Naive thymus-derived CD8-positive, alpha-beta T cell (primary cell): ENCODE data around the gene SIGLEC12. TPM values are rescaled to one million over a fixed set of nuclear protein-coding genes. Genes with fewer than 3 reads are reported as not detected.
"Not testable (repeated sequence)": the region's sequence is repeated elsewhere in the genome, so short reads cannot be mapped to it uniquely, and the experiment has no call there.

Source experiments
- ATAC-seq, 2 donors: fragments of 150-1000 bp; cut with Tn5 transposase in 1 of 2; sonication (Bioruptor Pico), chemical (Tn5 transposase) in 1 of 2; 1 replicate in 1 of 2; 2 replicates in 1 of 2; pipeline ENCODE4 v1.10.0; 2021; ENCODE audit warnings: mild to moderate bottlenecking in 2 of 2, moderate library complexity in 2 of 2
- POLR2A ChIA-PET: fragments of 350-600 bp; sonication (Branson Sonifier 250); formaldehyde crosslinking; loops from one replicate; lab custom pipeline; 2021; ENCODE audit warnings: antibody characterized with exemption; lab: Charles Lee
- DNase-seq, 10 donors: peaks; one replicate each; pipeline versions ENCODE4 v3.0.0 to v3.0.0-alpha.2; 2020 to 2022
- H3K27ac Mint-ChIP-seq, 10 donors: one replicate each; pipeline ENCODE4 v1.8.0; 2020 to 2022; ENCODE audit warnings: mild to moderate bottlenecking in 10 of 10, mixed read lengths in 10 of 10, moderate library complexity in 4 of 10, inconsistent platforms in 1 of 10
- H3K27me3 Mint-ChIP-seq, 5 donors: one replicate each; pipeline ENCODE4 v1.8.0; 2021 to 2022; ENCODE audit warnings: mixed read lengths in 5 of 5
- H3K36me3 Mint-ChIP-seq, 3 donors: one replicate each; pipeline ENCODE4 v1.8.0; 2020 to 2022; ENCODE audit warnings: mixed read lengths in 3 of 3, mild to moderate bottlenecking in 2 of 3, inconsistent platforms in 1 of 3
- H3K4me1 Mint-ChIP-seq, 4 donors: one replicate each; pipeline ENCODE4 v1.8.0; 2021 to 2022; ENCODE audit warnings: mixed read lengths in 4 of 4
- H3K4me3 Mint-ChIP-seq, 10 donors: one replicate each; pipeline ENCODE4 v1.8.0; 2020 to 2022; ENCODE audit warnings: mild to moderate bottlenecking in 10 of 10, mixed read lengths in 10 of 10, moderate library complexity in 6 of 10, inconsistent platforms in 1 of 10
- H3K9me3 Mint-ChIP-seq, 9 donors: one replicate each; pipeline ENCODE4 v1.8.0; 2020 to 2022; ENCODE audit warnings: mixed read lengths in 9 of 9, mild to moderate bottlenecking in 3 of 9, inconsistent platforms in 1 of 9, moderate library complexity in 1 of 9
- polyA plus RNA-seq, 3 donors: library from polyadenylated mRNA; unstranded; fragments of 300-500 nt; fragmentation: Illumina TruSeq; gene quantifications; one replicate each; pipeline ENCODE4 v1.2.3, GENCODE V29; 2021
- total RNA-seq, 8 experiments: library from RNA in 2 of 8; stranded (reverse) in 2 of 8; gene quantifications; one replicate each; pipeline ENCODE4 v1.2.3 and lab custom pipeline; 2021 to 2026

Gene SIGLEC12
- total and polyA plus RNA-seq, 5 experiments from 2014 or later = 0.31 TPM; not detected in 4

DNA sequence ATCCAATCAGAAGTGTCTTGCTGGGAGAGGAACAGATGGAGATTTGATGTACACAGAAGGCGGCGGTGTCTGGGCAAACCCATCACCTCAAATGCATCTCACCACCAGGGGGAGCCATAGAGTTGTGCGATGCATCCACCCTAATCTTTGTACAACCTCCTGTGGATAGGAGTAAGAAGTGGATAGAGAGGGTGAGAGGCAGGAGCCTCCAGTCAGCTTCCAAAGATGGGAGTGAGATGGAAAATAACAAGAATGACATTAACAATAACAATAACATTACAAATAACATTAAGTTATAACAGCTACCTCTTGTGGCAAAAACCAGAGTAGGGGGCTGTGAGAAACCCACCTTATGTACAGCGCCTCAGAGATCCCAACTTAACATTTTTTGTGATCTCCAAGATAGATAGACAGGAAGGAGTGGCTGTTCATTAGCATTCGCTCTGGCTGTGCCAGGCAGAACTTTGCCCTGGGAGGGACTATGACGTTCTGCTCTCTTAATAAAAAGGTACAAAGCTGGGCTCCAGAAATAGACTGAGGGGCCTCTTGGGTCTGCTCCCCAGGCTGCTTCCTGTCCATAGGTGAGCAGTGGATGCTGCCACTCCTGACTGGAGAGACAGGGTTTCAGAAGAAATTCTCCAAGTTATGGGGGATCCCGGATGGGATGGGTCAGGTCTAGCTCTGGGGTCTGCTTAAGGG, 28.4 kb downstream of the SIGLEC12 start:
- POLR2A ChIA-PET = interaction anchor here (0.6 kb wide), 1 partner anchor 184 kb away, joined by 4 read pairs; no protein-coding TSS in a partner anchor
- Mint-ChIP-seq H3K4me3 (no peak overlapping the region), H3K4me1 (no peaks in the 10 kb centered on the region), H3K27ac (peak overlapping the region in 1 of 10 donors; percentile 67), H3K36me3 (no peaks in the 10 kb centered on the region), H3K27me3 (peaks cover 6 to 33% (median 11%) of the 10 kb centered on the region in 5 donors), H3K9me3 (peaks cover 0 to 3% (median 0%) of the 10 kb centered on the region in 9 donors)
- DNase-seq = peak; percentile 41 to 90 (median 72)
- peak; percentile 71 to 80 for ATAC-seq

DNA sequence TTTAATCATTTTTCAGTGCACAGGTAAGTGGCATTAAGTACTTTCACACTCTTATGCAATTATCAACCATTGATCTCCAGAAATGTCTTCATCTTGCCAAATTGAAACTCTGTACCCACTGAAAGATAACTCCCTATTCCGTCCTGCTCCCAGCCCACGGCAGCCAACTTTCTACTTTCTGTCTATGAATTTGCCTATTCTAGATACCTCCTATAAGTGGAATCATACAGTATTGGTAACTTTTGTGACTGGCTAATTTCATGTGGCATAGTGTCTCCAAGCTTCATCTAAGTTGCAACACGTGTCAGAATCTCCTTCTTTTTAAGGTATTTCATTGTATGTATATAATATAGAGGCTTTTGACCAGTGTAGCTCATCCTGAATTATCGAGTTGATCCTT, 29.0 kb downstream of the SIGLEC12 start:
- Mint-ChIP-seq H3K36me3 (no peaks in the 10 kb centered on the region), H3K27ac (no peak overlapping the region), H3K4me1 (peaks cover 0 to 1% (median 0%) of the 10 kb centered on the region in 4 donors), H3K4me3 (no peak overlapping the region), H3K9me3 (peaks cover 0 to 3% (median 0%) of the 10 kb centered on the region in 9 donors), H3K27me3 (peaks cover 6 to 30% (median 11%) of the 10 kb centered on the region in 5 donors)
- DNase-seq (no peak), ATAC-seq (no peak)
- POLR2A ChIA-PET = interaction anchor here (0.6 kb wide), 1 partner anchor 184 kb away, joined by 4 read pairs; no protein-coding TSS in a partner anchor

DNA sequence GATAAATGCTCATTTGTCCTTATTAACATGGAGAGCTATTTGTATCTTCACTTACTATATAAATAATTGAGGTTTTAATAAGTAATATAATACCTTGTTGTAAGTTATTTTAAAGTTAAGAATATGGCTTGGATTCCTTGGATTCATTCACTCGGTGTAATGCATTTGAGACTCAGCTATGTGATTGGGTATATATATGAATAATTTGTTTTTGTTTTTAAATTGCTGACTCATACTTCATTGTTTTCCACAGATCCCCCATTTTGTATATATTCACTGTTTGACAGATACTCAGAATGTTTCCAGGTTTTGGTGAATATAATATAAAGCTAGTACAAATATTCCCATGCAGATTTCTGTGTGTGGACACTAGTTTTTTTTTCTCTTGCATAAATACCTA, 30.1 kb downstream of the SIGLEC12 start:
- POLR2A ChIA-PET = no interaction called here
- Mint-ChIP-seq H3K36me3 (no peaks in the 10 kb centered on the region), H3K27ac (no peak overlapping the region), H3K4me3 (no peak overlapping the region), H3K4me1 (peaks cover 0 to 2% (median 0%) of the 10 kb centered on the region in 4 donors), H3K9me3 (peaks cover 0 to 3% (median 0%) of the 10 kb centered on the region in 9 donors), H3K27me3 (peaks cover 5 to 31% (median 16%) of the 10 kb centered on the region in 5 donors)
- DNase-seq = no peak
- no peak for ATAC-seq

- POLR2A ChIA-PET = no interaction called here
- Mint-ChIP-seq H3K27me3 (peaks cover 5 to 37% (median 15%) of the 10 kb centered on the region in 5 donors), H3K4me3 (no peak overlapping the region), H3K36me3 (no peaks in the 10 kb centered on the region), H3K27ac (no peak overlapping the region), H3K9me3 (no peaks in the 10 kb centered on the region), H3K4me1 (peaks cover 0 to 2% (median 0%) of the 10 kb centered on the region in 4 donors)
- ATAC-seq (no peak), DNase-seq (no peak)
Observed at GRCh38 chr19:51470966-51471365, 30.6 kb downstream of the SIGLEC12 start.

DNA sequence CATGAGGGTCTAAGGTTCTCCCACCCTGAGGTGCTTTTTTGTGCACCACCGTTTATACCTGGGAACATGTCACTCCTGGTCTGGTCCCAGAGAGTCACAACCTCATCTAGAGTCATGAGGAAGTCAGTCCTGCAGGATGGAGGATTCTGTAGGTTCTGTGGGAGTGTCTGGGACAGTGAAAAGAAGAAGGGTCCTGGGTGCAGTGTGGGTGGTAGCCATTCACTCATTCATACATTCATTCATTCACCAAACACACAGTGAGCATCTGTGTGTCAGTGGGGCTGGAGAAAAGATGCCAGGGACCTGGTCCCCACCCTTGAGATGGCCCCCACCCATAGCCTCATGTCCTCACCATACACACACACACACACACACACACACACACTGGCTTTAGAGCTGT, 32.0 kb downstream of the SIGLEC12 start:
- no peak for ATAC-seq
- peaks cover 10 to 46% (median 22%) of the 10 kb centered on the region in 5 donors for H3K27me3 Mint-ChIP-seq
- DNase-seq = no peak
- H3K4me1 Mint-ChIP-seq = peaks cover 0 to 2% (median 0%) of the 10 kb centered on the region in 4 donors
- no peaks in the 10 kb centered on the region for H3K9me3 Mint-ChIP-seq
- H3K36me3 Mint-ChIP-seq = peaks cover 0 to 4% (median 0%) of the 10 kb centered on the region in 3 donors
- POLR2A ChIA-PET = interaction anchor here (0.7 kb wide), 1 partner anchor 11 kb away, joined by 3 read pairs; no protein-coding TSS in a partner anchor
- H3K4me3 Mint-ChIP-seq = no peak overlapping the region
- H3K27ac Mint-ChIP-seq = no peak overlapping the region

GRCh38 chr19:51469162-51469561, 32.4 kb downstream of the SIGLEC12 start:
- H3K27ac Mint-ChIP-seq = peak overlapping the region in 1 of 10 donors; percentile 38
- POLR2A ChIA-PET = interaction anchor here (0.7 kb wide), 1 partner anchor 11 kb away, joined by 3 read pairs; no protein-coding TSS in a partner anchor
- peaks cover 8 to 44% (median 22%) of the 10 kb centered on the region in 5 donors for H3K27me3 Mint-ChIP-seq
- no peak for ATAC-seq
- no peaks in the 10 kb centered on the region for H3K9me3 Mint-ChIP-seq
- peaks cover 0 to 4% (median under 1%) of the 10 kb centered on the region in 4 donors for H3K4me1 Mint-ChIP-seq
- peaks cover 0 to 4% (median 0%) of the 10 kb centered on the region in 3 donors for H3K36me3 Mint-ChIP-seq
- no peak overlapping the region for H3K4me3 Mint-ChIP-seq
- no peak for DNase-seq

DNA sequence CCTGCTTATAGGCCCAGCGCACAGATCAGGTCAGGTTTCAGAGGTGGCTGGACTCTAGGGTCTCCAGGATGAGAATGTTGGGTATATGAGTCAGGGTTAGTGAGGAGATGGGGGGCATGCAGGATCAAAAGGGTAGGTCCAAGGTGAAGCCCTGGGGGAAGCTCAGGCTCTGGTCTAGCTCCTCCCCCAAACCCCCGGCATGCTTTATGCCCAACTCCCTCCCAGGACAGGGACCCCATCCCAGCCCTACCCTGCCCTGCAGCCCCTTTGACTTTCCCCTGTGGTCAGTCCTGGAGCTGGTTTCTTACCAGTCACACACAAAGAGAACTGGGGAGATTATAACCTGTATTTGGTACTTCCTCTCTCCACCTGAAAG, 33.1 kb downstream of the SIGLEC12 start:
- ATAC-seq = no peak
- H3K36me3 Mint-ChIP-seq = peaks cover 0 to 4% (median 0%) of the 10 kb centered on the region in 3 donors
- no peaks in the 10 kb centered on the region for H3K9me3 Mint-ChIP-seq
- POLR2A ChIA-PET = no interaction called here
- no peak overlapping the region for H3K27ac Mint-ChIP-seq
- H3K27me3 Mint-ChIP-seq = peaks cover 10 to 40% (median 21%) of the 10 kb centered on the region in 5 donors
- no peak for DNase-seq
- H3K4me1 Mint-ChIP-seq = peaks cover 0 to 5% (median 2%) of the 10 kb centered on the region in 4 donors
- no peak overlapping the region for H3K4me3 Mint-ChIP-seq

GRCh38 chr19:51467864-51468544, 33.6 kb downstream of the SIGLEC12 start:
- ATAC-seq = no peak
- POLR2A ChIA-PET = no interaction called here
- no peaks in the 10 kb centered on the region for H3K9me3 Mint-ChIP-seq
- peaks cover 11 to 40% (median 24%) of the 10 kb centered on the region in 5 donors for H3K27me3 Mint-ChIP-seq
- no peak overlapping the region for H3K27ac Mint-ChIP-seq
- peaks cover 0 to 9% (median 6%) of the 10 kb centered on the region in 4 donors for H3K4me1 Mint-ChIP-seq
- peaks cover 0 to 4% (median 0%) of the 10 kb centered on the region in 3 donors for H3K36me3 Mint-ChIP-seq
- no peak for DNase-seq
- no peak overlapping the region for H3K4me3 Mint-ChIP-seq

GRCh38 chr19:51466723-51467122, 34.9 kb downstream of the SIGLEC12 start:
- Mint-ChIP-seq H3K4me3 (no peak overlapping the region), H3K36me3 (peaks cover 0 to 4% (median 0%) of the 10 kb centered on the region in 3 donors), H3K9me3 (no peaks in the 10 kb centered on the region), H3K27me3 (peaks cover 15 to 44% (median 29%) of the 10 kb centered on the region in 5 donors), H3K27ac (no peak overlapping the region), H3K4me1 (peaks cover 0 to 13% (median 7%) of the 10 kb centered on the region in 4 donors)
- POLR2A ChIA-PET = no interaction called here
- ATAC-seq = no peak
- DNase-seq = no peak

- peak in 1 of 2 donors; percentile 28 for ATAC-seq
- H3K9me3 Mint-ChIP-seq, H3K4me3 Mint-ChIP-seq, POLR2A ChIA-PET, H3K36me3 Mint-ChIP-seq, DNase-seq: not testable (repeated sequence)
- Mint-ChIP-seq H3K27me3 (peaks cover 17 to 63% (median 35%) of the 10 kb centered on the region in 5 donors), H3K27ac (peak overlapping the region in 1 of 10 donors; percentile 5), H3K4me1 (peaks cover 0 to 17% (median 9%) of the 10 kb centered on the region in 4 donors)
Observed at GRCh38 chr19:51463976-51464581, 37.5 kb downstream of the SIGLEC12 start.

DNA sequence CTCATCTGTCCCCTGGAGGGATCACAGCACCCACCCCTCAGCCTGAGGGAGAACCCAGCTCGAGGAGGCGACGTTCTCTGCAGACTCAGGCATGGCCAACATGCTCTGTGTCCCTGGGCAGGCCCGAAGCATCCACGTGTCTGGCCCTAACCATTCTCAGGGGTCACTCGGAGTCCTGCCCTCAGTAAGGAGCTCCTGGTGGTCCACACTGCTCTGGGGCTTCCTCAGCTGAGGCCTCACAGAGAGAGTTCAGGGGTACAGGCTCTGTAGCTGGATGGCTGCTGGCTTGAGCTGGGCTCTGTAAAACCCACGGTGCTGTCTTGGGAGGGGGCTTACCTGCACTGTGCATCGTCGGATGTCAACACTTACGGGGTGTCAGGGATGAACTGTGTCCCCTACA, 38.9 kb downstream of the SIGLEC12 start:
- Mint-ChIP-seq H3K9me3 (peaks cover 0 to 2% (median 0%) of the 10 kb centered on the region in 9 donors), H3K4me1 (peaks cover 0 to 17% (median 9%) of the 10 kb centered on the region in 4 donors), H3K27ac (no peak overlapping the region), H3K27me3 (peaks cover 18 to 63% (median 35%) of the 10 kb centered on the region in 5 donors), H3K4me3 (peak overlapping the region in 1 of 10 donors; percentile 41), H3K36me3 (peaks cover 0 to 4% (median 0%) of the 10 kb centered on the region in 3 donors)
- POLR2A ChIA-PET = interaction anchor here (0.7 kb wide), 1 partner anchor 108 kb away, joined by 4 read pairs; no protein-coding TSS in a partner anchor
- DNase-seq (no peak), ATAC-seq (no peak)

GRCh38 chr19:51462276-51462675, 39.3 kb downstream of the SIGLEC12 start:
- Mint-ChIP-seq H3K27me3 (peaks cover 18 to 63% (median 35%) of the 10 kb centered on the region in 5 donors), H3K36me3 (peaks cover 0 to 4% (median 0%) of the 10 kb centered on the region in 3 donors)
- ATAC-seq = no peak

More at GRCh38 chr19:51462276-51462675, 39.3 kb downstream of the SIGLEC12 start:
- Mint-ChIP-seq H3K4me1 (peaks cover 0 to 17% (median 8%) of the 10 kb centered on the region in 4 donors), H3K9me3 (peaks cover 0 to 2% (median 0%) of the 10 kb centered on the region in 9 donors), H3K27ac (no peak overlapping the region), H3K4me3 (no peak overlapping the region)
- POLR2A ChIA-PET = no interaction called here
- DNase-seq = no peak
